ENCODE data around the gene CCDC85A.

DNA sequence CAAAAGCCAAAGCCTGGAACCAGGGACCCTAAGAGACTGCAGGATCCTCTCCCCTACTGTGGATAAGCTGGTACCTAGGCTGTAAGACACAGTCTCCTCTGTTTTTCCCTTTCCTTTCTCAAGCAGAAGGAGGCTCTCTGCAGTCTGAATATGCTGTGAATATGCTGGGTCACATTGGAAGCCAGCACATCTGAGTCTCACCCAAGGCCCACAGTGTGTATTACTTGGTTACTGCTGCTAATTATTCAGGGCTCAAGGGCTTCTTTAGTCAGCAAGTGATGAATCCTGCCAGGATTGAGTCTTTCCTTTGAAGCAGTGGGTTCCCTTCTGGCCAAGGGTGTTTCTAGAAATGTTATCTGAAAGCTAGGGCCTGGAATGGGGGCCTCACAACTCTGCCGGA is 60.7 kb downstream of the CCDC85A start:
- TF ChIP-seq, protein P1, sequence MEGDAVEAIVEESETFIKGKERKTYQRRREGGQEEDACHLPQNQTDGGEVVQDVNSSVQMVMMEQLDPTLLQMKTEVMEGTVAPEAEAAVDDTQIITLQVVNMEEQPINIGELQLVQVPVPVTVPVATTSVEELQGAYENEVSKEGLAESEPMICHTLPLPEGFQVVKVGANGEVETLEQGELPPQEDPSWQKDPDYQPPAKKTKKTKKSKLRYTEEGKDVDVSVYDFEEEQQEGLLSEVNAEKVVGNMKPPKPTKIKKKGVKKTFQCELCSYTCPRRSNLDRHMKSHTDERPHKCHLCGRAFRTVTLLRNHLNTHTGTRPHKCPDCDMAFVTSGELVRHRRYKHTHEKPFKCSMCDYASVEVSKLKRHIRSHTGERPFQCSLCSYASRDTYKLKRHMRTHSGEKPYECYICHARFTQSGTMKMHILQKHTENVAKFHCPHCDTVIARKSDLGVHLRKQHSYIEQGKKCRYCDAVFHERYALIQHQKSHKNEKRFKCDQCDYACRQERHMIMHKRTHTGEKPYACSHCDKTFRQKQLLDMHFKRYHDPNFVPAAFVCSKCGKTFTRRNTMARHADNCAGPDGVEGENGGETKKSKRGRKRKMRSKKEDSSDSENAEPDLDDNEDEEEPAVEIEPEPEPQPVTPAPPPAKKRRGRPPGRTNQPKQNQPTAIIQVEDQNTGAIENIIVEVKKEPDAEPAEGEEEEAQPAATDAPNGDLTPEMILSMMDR (optimal IDR thresholded peaks at IDR 0.05 in 1 of 3, IDR thresholded peaks at IDR 0.05 in 1 of 3, conservative IDR thresholded peaks at IDR 0.05 in 1 of 3; ENCODE audit: extremely low read depth in 1 of 3, insufficient read depth in 2 of 3, low read length in 3 of 3): no peak
- no peak for TF ChIP-seq EZH2 (IDR thresholded peaks at IDR 0.05; ENCODE audit: low read length)

Data from keratinocyte (primary cell).